Fibroblast of lung (primary cell): ENCODE results near the gene SEPTIN12.

Experiments used
- EZH2 ChIP-seq: IDR thresholded peaks from 2 replicates; pipeline ENCODE4 v1.5.1; 2012; ENCODE audit warnings: low read length, control low read depth, mild to moderate bottlenecking; ENCODE audit errors: missing control alignments
- TF ChIP-seq, protein P1 (sequence below), 2 donors: IDR thresholded peaks in 1 of 2; conservative IDR thresholded peaks in 1 of 2; 1 replicate in 1 of 2; 2 replicates in 1 of 2; pipeline ENCODE4 v1.5.1; 2011 to 2012; ENCODE audit warnings: low read length in 2 of 2, control low read depth in 1 of 2, inconsistent platforms in 1 of 2, low read depth in 1 of 2, mild to moderate bottlenecking in 1 of 2

DNA sequence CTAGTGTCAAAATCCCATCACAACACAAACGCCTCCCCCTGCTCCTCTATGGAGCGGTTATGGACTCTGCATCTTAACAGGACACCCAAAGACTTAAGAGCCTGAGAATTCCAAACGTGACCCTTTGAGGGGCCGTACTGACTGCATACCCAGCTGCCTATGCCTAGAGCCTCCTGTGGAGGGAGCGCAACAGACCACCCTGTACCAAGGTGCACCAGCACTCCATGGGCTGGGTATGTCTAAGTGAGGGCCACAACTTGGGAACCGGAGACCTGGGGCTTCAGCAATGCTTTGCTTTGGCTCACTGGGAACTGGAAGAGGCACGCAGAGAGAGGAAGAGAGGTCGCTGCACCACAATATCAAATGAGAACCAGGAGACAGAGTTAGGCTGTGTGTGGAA is 59.5 kb downstream of the SEPTIN12 start:
- TF ChIP-seq, protein P1, sequence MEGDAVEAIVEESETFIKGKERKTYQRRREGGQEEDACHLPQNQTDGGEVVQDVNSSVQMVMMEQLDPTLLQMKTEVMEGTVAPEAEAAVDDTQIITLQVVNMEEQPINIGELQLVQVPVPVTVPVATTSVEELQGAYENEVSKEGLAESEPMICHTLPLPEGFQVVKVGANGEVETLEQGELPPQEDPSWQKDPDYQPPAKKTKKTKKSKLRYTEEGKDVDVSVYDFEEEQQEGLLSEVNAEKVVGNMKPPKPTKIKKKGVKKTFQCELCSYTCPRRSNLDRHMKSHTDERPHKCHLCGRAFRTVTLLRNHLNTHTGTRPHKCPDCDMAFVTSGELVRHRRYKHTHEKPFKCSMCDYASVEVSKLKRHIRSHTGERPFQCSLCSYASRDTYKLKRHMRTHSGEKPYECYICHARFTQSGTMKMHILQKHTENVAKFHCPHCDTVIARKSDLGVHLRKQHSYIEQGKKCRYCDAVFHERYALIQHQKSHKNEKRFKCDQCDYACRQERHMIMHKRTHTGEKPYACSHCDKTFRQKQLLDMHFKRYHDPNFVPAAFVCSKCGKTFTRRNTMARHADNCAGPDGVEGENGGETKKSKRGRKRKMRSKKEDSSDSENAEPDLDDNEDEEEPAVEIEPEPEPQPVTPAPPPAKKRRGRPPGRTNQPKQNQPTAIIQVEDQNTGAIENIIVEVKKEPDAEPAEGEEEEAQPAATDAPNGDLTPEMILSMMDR (conservative IDR thresholded peaks at IDR 0.05 in 1 of 2, IDR thresholded peaks at IDR 0.05 in 1 of 2; ENCODE audit: low read depth in 1 of 2, low read length in 2 of 2), result no peak
- TF ChIP-seq EZH2, result no peak
